Kasumi-1 (cell line): Measurements from ENCODE around the gene PNPLA7.
"Not testable (repeated sequence)": the region's sequence is repeated elsewhere in the genome, so short reads cannot be mapped to it uniquely, and the experiment has no call there.

ENCODE experiments used
- DNase-seq, 2 experiments: peaks; one replicate each; lab custom pipeline; 2025; lab: John Stamatoyannopoulos, UW

PNPLA7 gene

DNA sequence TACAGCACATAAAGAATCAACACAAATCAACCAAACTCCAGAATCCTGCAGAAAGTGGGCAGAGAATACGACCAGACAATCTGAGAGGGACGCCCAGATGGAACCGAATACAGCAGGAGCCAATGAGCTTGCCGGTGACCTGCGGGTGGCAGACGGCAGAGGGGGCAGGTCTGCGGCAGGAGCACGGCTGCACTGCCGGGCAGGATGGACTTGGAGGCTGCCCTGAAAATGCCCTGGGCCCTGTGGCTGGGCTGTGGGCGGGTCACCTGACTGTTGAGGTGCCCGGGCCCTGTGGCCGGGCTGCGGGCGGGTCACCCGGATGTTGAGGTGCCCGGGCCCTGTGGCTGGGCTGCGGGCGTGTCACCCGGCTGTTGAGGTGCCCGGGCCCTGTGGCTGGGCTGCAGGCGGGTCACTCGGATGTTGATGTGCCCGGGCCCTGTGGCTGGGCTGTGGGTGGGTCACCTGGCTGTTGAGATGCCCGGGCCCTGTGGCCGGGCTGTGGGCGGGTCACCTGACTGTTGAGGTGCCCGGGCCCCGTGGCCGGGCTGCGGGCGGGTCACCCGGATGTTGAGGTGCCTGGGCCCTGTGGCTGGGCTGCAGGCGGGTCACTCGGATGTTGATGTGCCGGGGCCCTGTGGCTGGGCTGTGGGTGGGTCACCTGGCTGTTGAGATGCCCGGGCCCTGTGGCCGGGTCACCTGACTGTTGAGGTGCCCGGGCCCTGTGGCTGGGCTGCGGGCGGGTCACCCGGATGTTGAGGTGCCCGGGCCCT is 36.2 kb downstream of the PNPLA7 start:
- not testable (repeated sequence) for DNase-seq

DNA sequence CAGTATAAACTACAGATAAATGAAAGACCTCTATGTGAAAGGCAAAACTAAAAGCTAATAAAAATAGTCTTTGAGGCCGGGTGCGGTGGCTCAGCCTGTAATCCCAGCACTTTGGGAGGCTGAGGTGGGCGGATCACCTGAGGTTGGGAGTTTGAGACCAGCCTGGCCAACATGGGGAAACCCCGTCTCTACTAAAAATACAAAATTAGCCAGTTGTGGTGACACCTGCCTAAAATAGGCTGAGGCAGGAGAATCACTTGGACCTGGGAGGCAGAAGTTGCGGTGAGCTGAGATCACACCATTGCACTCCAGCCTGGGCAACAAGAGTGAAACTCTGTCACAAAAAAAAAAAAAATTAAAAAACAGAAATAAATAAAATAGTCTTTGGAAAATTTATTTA is 37.1 kb downstream of the PNPLA7 start:
- not testable (repeated sequence) for DNase-seq

DNA sequence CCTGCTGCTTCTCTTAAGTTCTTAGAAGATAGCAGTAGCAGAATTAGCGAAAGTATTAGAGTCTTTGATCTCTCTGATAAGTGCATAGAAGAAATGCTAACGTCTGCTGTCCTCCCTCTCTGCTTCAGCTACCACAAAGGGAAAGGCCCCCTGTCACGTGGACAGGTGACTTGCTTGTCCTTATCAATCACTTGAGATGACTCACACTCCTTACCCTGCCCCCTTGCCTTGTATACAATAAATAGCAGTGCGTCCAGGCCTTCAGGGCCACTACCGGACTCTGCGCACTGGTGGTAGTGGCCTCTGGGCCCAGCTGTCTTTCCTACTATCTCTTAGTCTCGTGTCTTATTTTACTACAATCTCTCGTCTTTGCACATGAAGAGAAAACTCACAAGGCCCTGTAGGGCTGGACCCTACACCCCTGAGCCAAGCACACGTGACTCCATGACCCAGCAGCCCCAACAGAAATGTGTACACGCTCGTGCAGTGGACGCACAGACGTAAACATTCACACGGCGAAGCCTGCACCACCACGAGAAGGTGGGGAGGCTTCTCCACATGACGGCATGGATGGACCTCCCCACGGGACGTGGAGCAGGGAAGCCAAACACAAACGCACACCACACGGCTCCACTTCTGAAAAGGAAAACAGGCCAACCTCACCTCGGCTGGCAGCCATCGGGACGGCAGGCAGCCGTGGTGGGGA is 38.3 kb downstream of the PNPLA7 start:
- no peak for DNase-seq

DNA sequence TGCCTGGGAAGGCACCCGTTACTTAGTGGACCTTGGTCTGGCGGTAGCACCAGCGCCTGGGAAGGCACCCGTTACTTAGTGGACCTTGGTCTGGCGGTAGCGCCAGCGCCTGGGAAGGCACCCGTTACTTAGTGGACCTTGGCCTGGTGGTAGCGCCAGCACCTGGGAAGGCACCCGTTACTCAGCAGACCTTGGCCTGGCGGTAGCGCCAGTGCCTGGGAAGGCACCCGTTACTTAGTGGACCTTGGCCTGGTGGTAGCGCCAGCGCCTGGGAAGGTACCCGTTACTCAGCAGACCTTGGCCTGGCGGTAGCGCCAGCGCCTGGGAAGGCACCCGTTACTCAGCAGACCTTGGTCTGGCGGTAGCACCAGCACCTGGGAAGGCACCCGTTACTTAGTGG is 39.1 kb downstream of the PNPLA7 start:
- DNase-seq: not testable (repeated sequence)

DNA sequence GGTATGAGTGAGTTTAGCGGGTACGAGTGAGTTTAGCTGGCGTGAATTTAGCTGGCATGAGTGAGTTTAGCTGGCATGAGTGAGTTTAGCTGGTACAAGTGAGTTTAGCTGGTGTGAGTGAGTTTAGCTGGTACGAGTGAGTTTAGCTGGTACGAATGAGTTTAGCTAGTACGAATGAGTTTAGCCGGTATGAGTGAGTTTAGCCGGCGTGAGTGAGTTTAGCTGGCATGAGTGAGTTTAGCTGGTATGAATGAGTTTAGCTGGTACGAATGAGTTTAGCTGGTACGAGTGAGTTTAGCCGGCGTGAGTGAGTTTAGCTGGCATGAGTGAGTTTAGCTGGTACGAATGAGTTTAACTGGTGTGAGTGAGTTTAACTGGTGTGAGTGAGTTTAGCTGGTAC is 41.0 kb downstream of the PNPLA7 start:
- no peak for DNase-seq

DNA sequence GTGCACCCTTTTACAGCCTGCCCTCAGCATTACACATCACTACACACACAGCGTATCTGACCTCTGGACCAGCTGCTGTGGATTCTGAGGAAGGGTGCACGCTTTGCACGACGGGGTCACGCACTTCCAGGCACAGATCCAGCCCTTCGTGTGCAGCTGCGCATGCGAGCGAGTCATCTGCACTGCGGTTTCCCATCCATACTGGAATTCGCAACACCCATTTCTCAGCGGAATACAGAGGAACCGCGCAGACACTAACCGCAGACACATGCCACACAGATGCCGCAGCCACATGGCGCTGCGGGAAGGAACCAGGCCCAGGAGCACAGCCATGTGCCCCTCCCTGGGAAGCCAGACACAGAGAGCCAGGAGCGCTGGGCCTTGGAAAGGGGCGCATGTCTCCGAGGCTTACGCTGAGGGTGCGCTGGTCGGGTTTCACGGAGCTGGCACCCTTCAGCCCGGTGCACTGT is 43.5 kb downstream of the PNPLA7 start:
- DNase-seq: no peak

DNA sequence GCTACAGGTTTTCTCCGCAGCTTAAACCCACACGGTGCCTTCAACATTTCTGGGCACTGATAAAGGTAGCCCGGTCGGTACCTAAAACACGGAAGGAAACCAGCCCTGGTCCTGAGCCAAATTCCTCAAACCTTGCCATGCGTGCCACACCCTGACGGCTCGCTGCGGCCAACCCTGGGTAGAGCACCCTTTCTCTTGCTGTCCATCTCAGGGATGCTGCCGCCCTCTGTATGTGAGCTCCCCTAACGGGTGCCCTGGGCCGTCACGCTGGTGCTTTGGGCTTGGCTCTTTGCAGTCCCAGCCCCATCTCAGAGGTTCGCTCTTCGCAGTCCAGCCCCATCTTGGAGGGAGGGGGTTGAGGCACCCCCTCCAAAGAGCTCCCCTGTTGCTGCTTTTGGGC is 43.9 kb downstream of the PNPLA7 start:
- no peak for DNase-seq

DNA sequence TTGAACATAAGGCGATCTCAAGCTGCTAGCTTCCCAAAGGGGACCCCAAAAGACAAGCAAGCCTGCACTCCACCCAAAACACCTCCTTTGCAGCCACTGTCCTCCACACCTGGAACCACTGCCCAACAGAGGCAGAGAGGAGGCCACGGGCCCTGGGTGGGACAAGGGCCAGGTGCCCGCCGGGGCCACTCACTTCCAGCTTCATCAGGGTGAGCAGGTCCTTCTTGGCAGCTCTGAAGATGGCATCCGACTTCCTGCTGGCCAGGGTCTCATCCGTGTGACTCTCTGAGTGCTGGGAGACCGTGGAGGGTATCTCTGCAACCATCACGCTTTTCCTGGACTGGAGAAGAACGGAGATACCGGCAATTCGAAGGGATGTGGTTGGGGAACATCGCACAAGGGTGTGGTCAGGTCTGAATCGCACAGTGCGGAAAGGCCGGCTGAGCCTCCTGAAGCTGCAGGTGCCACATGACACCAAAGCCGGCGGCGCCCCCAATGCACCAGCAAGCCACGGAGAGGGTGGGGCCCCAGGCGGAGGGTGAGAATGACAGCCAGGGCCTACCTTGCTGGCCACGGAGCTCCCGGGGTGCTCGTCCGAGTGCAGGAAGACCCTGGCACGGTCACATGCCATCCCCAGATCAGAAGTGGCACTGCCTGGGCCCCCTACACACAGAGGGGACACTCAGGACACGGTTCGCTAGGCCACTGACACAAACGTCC is 44.6 kb downstream of the PNPLA7 start:
- DNase-seq: no peak

DNA sequence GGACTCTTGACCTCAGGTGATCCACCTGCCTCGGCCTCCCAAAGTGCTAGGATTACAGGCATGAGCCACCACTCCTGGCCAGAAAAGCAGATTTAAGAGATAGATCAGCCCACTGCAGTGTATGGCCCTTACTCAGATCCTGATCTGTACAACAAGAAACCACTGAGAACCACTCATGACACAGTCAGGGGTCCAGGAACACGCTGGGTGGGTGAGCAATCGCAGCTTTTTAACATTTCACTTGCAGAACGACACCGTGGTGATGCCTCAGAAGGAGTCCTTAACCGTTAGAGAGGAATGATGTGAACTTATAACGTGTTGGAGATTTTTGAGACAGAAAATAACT is 45.8 kb downstream of the PNPLA7 start:
- no peak for DNase-seq

DNA sequence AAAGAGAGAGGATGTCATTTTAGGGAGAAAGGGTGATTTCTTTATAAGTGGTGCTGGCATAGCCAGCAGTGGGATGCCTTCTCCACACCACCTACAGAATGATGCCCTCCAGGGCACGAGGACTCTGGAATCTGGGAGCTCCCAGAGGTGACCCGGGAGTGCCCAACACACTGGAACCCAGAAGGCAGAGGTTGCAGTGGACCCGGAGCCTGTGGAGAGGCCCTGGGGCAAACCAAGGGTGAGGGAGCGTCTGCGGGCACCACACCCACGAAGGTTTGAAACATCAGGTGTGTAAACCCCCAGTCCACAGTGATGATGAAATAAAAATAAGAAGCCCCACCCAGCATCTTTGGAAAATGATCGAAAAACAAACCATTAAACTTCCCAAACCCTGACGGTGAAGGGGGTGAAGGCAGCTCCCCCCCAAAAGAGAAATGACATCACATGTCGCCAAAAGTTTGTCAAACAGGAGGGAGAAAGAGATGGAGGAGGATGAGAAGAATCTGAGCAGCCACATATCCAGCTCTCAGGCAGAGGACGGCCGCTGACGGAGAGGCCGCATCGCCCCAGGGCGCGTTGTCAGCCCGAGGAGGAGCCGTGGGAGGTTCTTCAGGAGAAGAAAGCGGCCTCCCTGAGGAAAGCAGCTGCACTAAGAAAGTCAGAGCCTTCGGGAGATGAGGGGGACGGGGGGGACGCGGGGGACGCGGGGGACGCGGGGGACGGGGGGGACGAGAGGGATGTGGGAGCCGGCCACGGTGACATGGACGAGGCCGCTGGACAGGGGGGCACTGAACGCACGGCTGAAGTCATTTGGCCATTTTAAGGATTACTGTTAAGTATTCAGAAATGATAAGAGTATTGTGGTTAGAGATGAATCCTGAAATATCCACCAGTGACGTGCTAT is 47.9 kb downstream of the PNPLA7 start:
- DNase-seq: no peak

DNA sequence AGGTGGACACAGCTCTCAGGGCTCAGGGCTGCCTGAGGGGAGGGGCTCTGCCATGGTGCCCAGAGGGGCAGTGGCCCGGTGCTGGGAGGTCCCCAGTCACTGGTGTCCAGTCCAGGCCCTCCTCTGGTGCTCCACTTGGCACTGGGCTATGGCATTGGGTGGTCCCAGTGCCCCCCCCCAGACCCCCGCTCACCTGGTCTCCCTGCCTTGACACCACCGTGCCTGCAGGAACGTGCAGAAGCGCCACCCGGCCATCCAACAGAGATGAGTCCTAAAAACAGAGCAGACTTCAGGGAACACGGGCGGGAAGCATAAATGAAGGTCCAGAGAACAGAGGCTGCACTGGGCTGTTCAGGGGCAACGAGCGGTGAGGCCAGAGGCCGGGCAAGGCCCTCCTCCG is 48.7 kb downstream of the PNPLA7 start:
- DNase-seq: no peak

DNA sequence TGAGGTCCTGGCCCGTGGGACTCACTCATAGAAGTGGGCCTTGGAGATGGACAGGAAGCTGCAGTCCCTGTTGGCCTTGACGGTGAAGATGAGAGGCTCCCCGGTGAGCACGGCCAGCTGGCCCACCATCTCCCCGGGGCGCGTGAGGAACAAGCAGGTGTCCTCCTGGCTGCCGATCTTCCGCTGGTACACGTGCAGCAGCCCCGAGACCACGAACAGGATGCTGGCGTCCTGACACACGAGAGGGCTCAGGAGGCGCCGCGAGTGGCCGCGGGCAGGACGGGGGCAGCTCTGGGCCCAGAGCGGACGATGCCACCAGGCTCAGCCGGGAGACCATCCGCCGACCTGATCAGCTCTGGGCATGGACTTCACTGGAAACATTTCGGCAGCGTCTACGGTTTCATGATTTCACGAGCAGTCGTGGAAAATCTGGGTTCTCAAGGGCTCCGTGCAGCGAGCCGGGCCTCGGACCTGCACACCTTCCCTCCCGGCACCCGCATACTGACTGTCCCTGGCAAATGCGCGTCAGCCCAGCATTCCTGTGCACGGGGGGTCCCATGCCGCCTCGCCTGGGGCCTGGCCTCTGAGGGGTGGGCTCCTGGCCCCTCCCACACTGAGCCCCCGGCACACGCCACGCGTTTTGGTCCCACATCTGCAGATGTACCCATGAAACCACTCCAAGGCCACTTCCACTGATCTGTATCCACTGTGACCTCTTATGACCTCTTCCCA is 49.4 kb downstream of the PNPLA7 start:
- DNase-seq: no peak

DNA sequence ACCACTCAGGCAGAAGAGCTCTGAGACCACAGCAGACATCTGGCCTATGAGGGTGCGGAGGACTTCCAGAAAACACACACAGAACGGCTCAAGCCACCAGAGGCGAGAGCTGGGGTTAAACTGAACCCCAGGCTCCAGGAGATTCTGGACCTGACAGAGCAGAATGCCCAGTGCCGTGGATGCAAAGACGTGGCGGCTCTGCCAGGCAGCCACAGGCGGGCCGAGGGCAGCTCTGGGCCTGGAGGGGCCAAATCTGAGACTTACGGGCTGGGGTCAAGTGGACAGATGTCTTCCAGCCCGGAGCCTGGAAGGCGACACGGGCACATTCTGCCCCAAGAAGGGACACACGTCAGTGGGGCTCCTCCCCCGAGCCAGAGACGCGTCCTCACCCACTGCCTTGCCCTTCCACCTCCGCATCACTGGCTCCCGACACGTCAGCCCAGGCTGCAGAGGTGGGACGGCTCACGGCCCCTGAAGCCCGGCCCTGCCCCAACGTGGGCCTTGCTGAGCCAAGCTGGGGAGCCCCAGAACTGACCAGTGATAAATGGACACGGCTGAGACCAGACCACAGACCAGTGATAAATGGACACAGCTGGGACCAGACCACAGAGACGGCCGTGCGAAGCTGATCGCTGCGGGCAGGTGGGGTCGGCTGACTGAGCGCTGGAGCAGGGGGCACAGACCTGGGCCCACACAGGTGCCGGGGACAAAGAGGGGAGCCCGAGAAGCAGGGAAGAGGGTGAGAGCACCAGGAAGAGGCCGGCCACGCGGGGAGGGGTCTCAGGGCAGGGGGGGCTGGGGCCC is 50.1 kb downstream of the PNPLA7 start:
- DNase-seq: no peak

DNA sequence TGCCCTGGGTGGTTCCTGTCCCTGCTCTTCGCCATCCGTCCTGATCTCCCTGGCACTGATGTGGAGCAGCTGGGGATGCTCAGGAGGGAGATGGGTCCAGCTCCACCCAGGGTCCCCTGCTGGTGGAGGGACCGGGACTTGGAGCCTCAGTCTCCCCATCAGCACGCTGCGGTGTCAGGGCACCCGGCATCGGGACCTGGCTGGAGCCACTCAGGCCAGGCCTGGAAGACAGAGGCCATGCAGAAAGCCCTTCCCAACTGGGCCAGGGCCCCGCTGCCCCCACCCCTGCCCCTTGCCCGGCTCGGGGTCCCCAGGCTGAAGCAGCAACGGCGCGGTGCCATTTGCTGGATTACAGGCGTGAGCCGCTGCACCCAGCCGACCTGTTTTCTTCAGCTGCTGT is 50.8 kb downstream of the PNPLA7 start:
- no peak for DNase-seq

DNA sequence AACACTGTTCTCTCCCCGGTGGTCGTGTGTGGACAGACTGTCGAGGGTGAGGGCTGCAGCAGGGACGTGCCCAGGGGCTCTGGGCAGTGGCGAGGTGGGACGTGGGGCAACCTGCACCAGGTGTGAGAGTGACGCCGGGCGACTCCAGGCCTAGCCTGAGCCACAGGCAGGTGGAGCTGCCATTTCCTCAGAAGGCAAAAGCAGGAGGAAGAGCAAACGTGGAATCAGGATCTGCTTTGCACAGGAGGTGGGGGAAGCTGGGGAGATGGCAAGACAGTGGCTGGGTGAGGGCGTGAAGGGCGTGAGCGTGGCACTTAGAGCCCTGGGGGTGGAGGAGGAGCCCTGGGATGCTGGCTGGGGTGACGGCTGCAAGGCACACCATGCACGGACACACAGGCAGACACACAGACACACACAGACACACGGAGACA is 51.5 kb downstream of the PNPLA7 start:
- no peak for DNase-seq

DNA sequence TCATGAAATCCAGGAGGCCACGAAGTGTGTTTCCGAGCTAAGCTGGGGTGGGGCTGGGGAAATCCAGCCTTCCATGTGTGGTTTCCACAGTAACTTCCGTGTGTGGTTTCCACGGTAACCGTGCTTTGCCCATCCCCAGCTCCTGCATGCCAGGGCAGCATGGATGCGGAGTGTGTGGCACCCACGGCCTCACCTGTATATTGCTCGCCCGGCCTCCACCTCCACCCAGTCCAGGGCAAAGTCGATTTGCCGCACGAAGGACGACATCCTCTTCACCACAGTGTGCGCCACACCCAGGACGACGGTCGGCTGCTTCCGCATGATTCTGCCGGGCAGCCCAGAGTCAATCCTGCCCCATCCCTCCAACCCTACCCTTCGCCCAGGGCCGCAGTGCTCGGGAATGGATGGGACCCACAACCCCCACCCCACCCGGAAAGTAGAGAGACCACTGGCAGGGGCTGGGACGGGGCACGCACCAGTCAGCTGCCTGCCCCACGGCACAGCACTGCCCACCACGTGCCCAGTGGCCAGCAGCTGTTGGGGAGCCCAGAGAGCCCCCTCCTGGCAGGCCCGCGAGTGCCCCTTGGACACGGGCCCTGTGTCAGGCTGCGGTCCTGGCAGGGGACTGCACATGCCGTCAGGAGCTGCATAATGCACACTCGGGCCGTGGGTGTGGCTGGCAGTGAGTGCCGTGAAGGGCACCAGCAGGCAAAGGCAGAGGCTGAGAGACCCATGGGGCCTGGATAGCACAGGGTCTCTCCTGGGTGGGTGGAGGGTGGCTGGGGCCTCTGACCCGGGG is 52.1 kb downstream of the PNPLA7 start:
- DNase-seq: no peak

DNA sequence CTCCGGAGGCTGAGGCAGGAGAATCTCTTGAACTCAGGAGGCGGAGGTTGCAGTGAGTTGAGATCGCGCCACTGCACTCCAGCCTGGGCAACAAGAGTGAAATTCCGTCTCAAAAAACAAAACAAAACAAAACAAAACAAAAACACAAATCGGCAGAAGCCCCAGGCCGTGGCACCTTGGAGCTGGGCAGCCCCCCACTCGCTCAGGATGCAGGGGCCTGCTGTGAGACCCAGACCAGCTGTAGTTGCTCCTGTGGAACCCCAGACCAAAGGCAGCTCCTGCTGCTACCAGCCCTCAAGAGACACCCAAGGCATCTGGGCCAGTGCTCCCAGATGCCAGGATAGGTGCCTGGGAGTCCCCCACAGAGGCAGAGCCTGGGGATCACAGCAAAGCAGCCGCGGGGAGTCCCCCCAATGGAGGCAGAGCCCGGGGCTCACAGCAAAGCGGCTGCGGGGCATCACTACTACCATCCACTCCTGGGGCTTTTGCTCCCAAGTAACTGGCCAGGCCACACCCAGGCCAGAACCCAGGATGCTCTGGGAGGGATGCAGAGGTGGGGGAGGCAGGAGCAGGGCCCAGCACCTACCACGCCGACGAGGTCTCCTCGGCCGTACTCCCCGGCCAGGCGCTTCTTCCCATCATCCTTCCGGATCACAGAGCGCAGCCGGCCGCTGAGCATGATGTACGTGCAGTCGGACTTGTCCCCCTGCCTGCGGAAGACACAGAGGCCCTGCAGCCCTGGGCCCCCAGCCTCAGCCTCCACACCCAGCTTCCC is 53.4 kb downstream of the PNPLA7 start:
- DNase-seq: no peak

DNA sequence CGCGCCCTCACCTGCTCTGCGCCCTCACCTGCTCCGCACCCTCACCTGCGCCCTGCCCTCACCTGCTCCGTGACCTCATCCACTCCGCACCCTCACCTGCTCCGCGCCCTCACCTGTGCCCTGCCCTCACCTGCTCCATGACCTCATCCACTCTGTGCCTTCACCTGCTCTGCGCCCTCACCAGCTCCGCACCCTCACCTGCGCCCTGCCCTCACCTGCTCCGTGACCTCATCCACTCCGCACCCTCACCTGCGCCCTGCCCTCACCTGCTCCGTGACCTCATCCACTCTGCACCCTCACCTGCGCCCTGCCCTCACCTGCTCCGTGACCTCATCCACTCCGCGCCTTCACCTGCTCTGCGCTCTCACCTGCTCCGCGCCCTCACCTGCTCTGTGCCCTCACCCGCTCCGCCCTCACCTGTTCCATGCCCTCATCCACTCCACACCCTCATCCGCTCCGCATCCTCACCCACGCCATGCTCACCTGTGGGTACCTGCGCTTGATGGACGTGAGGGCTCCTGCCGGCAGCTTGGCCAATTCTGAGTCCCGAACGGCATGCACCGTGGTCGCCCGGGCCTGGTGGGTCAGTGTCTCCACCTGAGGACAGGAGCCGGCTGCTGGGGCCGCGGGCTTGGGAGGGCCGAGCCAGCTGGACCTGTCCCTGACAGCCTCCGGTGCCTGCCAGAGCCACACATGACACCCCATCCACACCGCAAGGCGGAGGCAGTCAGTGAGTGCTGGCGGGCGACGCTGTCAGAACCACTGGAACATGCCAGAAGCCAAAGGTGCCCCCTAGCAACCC is 55.5 kb downstream of the PNPLA7 start:
- DNase-seq: no peak
